Stimulated activated CD4-positive, alpha-beta T cell treated with anti-CD3 and anti-CD28 coated beads, Interleukin-2, amount 100 ng/mL, for 24 hours (primary cell): Measurements from ENCODE around the gene PDE2A.

ENCODE experiments used
- DNase-seq, 2 donors: peaks; one replicate each; pipeline ENCODE4 v3.0.0-alpha.2; 2020

The PDE2A gene

DNA sequence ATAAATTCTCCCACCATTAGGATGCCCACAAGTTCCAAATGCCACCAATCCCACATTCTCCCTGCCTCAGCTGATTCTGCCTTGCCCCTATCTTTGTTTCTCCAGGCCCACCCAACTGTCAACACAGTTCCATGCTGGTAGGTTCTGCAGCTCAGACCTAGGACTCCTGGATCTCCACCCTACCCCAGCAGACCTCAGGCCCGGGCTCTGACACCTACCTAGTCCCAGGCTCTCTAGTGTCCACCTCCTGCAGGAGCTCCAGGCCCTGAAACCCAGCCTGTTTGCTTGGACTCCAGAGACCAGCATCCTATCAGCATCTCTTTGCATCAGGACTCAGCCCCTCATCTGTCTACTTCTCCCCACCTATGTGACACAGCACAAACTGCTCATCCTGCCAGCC lies 86.5 kb downstream of the PDE2A start:
- DNase-seq = no peak

DNA sequence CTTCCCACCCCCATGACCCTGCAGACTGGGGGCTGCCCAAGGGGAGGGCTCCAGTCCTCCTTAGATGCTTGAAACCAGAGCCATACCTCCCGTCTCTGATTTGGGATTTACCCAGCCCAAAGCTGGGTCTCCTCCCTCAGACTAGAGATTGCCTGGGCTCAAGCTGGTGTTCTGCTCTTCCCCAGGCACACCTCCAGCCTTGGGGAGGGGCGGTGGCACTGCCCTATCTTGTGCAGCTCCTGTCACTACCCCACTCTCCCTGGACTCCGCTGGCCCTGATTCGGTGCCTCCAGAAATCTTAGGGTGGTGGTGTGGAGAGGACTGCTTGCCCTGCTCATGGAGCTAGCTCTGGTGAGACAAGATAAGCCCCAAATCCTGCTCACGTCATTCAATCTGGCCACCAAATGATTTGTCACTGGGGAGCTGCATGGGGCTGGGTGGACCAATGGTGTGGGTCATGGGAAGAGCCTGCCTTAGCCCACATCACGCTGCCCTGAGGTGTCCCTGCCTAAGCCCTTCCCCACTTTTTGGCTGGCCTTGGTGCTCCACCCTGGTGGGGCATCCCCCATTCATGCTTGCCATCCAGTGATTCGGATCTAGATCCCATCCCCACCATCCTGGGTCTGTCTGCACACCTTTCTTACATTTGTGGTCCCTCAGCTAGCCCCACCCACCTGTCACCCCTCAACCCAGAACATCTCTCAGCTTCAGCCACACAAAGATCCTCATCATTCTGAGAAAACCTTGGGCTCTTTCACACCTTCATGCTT lies 87.7 kb downstream of the PDE2A start:
- no peak for DNase-seq

DNA sequence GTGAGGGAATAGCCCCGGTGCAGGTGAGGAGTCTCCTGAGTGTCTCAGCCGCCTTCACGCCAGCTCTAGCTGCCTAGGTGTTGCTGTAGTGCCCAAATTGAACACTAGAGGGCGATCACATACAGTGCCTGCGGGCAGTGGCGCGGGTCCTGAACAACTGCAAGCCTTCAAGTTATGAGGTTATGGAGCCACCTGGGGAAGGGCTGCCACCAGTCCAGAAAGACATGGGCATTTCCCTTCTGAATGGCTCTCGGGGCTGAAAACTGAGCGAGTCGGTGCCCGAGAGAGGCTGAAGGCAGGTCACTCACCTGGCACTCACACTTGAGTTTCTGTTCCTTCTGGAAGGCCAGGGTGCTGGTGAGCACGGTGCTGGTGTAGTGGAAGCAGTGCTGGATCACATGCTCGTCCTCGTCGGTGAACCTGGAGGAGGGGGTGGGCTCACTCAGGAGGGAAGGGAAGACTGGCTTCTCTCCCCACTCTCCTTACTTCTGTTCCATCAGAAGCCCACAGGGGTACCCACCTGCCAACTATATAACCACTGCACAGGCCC lies 88.4 kb downstream of the PDE2A start:
- peak; percentile 61 to 66 for DNase-seq

DNA sequence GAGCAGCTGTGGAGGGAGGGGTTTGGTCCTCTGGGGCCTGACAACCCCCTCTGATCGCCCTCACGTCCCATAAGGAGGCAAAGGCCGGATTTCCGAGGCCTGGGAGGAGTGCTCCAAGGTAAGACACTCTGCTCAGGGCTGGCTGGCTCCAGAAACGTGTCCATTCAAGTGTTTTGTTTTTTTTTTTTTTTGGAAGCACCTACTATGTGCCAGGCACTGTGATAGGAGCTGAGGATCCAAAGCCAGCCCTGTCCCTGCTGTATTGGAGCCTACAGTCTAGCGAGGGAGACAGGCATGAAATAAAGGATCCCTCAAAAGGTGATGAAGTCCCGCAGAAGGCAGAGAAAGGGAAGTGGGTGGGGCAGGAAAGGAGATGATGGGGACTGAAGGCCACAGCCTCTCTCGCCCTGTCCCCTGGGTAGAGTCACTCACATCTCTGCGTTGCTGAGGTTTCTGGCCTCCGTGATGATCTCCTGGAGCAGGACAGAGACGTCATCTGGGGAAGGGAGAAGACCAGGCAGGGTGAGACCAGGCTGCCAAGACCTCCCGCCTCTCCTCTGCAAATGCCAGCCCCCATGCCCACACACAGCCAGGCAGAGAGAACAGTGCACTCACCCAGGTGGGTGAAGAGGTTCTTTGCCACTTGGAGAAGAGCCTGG lies 89.2 kb downstream of the PDE2A start:
- DNase-seq = no peak

DNA sequence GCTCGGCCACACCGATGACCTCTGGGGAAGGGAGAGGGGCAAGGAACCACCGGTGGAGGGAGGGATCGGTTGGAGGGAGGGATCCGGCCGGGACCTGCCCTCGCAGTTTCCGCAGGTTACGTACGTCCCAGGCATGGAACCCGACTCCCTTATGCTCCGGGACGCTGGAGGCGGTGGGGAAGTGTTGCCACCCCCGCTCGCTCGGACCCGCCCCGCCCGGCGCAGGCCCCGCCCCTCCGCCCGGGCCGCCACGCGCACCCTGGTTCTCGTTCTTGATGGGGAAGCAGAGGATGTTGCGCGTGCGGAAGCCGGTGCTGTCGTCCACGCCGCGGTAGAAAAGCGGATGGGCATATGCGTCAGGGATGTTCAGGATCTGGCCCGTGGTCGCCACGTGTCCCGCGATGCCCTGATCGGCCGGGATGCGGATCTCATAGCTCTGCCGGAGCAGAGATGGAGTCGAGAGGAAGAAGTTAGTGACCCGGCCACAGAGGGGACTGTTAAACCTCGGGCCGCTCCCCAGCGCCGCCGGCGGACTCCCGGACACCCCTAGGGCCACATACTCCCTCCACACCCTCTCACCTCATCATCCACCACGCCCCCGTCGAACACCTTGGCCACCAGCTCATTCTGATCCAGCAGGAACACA lies 89.8 kb downstream of the PDE2A start:
- DNase-seq = peak; percentile 58 to 70

DNA sequence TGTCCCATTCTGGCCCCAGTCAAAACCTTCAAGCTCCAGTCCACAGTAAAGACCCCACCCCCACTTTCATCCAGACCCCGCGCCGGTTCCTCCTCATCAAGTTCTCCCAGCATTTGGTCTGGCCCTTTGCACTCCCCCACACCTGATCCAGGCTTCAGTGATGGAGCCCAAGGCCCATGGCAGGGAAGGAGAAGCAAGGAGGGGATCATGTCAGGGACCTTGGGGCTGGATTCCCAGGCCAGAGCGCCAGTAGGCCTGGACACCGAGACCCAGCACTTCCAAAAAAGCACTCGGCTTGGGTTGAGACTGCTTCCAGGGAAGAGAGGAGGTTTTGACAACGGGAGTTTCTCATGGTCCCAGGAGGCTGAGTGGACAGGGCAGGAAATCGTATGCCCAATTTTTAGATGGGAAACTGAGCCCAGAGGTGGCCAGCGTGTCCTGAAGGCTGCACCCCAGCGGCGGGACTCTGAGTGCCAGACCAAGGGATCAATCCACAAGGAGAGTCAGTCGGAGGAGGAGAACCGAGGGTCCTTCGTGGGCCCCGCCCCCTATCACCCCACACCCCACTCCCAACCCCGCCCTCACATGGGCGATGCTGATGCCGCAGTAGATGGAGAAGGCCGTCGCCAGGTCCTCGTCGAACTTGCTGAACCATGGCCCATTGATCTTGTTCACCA lies 90.5 kb downstream of the PDE2A start:
- DNase-seq = no peak

DNA sequence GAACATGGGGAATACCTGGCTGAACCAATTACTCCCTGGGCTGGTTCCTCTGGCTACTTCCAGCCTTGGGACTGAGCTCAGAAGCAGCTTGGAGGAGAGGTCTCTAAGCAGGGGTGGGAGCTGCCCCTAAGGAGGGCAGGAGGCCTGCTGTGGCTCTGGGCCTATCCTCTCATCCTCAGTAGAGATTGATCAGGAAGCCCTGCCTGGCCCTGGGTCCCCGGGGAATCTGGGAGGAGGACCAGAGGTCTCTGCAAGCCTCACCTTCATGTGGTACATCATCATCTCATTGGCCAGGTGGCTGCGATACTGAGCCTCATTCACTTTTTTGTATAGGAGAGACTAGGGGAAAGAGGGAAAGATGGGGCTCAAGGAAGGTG lies 91.1 kb downstream of the PDE2A start:
- no peak for DNase-seq

DNA sequence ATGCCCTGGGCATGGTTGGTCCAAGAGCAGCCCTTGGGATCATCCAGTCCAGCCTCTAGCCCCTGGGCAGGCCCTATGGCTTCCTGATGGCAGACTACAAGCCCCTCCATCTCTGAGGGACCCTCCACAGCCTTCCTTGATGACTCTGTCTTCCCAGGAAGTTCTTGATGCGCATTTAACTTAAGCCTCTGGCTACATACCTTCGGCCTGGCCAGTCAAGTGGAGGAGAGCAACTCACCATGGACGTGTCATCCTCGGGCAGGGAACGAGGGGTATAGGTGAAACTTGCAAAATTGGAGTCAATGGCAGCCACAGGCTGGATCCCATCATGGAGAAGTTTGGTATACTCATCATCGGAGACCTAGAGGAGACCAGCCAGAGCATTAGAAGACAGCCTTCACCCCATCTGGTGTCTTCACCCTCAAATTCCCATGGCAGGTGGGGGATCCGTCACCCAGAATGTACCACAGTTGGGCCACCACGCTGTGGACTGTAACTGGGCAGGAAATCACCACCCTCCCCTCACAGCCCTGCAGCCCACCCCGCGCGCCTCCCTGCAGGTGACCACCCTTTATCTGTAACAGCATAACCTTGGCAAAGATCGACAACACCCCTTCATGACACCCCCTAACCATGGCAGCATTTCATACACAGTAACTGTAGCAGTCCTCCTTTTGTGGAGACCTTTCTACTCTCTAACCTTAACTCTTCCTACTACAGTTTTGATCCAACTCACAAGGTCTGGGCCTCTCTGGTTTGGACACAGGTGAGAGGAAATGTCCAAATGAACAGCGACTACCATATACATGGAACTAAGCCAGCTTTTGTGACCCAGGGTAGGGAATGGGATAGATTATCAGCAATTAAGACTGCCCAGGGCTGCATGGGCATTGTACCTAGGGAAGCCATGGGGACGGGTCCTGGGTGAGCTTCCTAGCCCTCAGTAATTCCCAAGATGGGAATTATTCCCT lies 91.7 kb downstream of the PDE2A start:
- no peak for DNase-seq

DNA sequence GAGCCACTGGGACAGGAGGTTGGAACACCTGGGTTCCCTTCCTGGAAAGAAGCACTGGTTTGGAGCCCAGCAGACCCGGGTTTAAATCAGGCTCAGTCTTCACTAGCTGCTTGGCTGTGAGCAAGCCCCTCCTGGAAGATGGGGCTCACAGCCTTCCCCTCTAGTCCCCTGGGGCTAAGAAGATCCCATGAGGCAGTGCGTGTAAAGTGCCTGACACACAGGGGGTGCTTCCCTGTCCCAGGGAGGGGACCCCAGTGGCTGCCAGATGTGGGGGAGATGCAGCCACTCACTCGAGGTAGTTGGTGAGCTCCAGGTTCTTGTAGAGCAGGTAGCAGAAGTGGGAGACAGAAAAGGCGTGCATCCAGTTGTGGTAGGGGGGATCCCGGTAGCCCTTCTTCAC lies 93.2 kb downstream of the PDE2A start:
- DNase-seq = no peak

DNA sequence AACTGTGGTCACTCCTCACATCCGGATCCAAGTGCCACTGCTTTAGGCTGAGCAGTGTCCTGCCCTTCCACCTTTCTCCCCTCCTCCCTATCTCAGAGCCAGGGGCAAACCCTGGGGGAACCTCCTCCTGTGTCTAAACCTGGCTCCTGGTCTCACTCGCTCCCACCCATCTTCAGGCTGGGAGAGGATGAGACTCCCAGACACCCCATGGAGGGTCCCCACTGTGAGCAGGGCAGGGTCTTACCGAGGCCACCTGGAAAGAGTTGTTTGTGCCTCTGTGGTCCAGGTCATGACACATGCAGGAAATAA lies 93.6 kb downstream of the PDE2A start:
- no peak for DNase-seq

DNA sequence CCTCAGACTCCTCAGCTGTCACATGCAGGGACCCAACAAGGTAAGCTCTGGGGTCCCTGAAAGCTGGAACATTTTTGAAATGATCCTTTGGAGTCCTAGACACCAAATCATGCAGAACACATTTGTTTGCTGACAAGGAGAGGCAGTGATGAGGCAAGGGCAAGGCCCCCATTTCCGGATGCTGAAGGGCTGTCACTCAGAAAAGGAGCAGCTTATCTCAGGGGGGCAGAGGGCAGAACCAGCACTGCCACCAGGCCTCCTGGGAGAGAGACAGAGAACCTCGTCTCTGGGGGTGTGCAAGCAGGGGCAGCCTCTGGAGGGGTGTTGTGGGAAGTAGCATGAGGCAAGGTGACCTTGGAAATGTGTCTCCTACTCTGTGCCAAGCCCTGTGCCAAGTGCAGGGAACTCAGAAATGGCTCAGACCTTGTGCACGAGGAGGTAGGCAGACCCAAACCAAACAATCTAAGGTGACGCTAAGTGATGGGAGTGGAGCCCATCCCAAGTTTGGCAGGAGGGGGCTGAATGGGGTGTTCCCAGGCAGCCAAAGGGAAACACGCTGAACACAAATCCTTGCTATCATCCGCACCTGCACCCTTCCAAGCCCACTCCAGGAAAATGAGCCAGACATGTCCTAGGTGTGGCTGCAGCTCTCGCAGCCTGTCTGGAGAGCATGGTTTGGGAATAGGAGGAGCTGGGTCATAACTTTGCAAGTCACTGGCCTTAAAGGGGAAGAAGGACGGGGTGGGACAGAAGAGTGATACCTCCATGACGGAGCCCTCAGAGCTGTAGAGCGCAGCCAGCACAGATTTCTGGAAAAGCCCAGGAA lies 94.2 kb downstream of the PDE2A start:
- DNase-seq = no peak

DNA sequence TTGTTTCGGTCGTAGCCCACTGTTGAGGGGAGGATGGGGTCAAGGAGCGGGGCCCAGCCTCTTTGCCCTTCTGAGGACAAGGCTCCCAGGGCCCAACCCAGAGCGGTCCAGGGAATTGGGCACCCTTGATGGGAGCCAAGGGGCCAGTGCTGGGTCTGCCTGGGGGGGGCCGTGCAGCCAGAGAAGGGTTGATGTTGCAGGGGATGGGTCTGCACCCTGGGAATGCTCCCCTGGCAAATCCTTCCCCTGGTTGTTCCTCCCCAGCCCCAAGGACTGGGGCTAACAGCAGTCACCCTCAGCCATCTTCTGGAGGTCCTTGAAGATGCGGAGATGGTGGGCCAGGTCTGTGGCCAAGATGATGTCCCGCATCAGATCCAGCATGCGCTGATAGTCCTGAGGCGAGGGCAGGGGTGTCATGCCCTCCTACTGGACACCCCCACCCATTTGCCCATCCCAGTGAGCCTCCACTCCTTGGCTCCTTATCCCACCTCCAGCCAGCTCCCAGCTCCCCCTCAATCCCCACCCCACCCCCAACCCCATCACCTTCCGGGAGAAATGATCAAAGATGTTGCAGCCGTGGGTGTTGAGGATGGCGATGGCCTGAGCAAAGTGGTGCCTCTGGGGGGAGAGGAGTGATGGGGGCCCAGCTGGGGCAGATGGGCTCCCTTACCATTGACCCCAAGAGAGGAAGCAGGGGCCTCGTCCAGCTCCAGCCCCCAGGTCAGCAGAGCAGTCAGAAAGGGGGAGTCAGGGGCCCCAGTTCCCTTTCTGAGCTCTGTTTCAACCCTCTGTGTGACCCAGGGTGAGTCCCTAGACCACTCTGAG lies 95.0 kb downstream of the PDE2A start:
- DNase-seq = no peak

DNA sequence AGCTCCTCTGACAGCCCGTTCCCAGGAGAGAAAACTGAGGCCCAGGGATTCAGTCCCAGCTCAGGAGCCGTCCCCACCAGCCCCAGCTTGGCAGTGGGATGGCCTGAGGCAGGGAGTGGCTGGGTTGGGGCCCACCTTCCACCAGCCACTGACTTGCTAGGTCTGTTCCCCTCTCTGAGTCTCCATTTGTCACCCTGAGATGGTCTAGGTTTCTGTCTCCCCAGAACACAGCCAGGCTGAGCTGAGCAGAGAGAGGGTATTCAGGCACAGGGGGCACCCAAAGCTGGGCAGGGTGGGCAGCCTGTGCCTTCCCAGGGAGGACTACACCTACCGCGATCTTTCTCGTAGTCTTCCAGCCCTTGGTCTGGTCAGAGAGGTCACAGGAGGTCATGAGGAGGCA lies 95.7 kb downstream of the PDE2A start:
- no peak for DNase-seq

DNA sequence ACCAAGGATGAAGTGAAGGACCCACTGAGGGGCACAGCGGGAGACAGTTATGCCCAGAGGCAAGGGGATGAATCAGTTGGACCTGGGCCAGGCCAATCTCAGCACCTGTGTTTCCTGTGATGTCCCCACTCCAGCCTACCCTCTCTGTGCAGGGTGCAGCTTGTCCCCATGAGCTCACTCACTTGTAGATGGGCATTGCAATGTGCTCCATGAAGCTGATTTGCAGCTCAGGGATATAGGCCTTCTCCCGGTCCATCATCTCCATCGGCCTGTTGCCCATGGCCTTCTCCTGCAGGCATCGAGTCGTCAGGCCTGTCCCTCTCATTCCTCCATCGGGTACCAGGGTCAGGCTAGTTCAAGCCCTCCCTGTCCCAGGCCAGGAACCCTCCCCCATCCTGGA lies 96.2 kb downstream of the PDE2A start:
- no peak for DNase-seq

DNA sequence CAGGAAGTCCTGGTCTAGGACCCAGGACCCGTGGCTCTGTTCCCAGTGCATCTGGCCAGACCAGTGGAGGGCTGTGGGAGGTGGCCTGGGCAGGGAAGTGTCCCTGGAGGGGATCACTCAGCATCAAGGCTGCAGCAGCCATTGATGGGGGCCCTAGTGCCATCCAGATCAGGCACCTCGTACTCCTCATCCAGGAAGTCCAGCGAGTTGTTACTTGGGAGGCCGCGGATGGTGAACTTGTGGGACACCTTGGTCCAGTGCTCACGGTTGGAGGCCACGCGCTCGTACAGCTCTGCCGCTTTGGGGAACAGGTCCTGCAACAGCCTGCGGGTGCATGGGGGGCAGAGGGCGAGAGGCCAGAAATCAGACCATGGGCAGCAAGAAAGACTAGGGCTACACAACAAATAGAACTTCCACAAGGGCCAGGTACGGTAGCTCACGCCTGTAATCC lies 96.9 kb downstream of the PDE2A start:
- no peak for DNase-seq

DNA sequence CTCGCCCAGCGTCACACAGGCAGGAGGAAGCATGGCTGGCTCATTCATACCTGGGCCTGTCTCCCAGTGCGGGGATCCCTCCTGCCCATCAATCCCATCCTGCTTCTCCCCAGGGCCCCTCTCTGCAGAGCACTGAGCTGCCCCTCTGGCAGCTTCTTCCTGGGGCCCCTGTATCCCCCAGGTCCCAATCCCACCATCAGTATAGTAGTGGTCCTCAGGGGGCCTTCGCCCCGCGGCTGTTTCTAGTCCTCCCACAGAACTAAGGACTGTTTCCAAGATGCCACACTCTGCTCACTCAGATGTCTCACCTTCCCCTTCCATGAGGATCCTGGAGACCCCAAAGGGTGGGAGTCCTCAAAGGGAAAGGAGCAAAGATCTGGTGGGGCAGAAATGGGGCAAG lies 97.6 kb downstream of the PDE2A start:
- DNase-seq = no peak

DNA sequence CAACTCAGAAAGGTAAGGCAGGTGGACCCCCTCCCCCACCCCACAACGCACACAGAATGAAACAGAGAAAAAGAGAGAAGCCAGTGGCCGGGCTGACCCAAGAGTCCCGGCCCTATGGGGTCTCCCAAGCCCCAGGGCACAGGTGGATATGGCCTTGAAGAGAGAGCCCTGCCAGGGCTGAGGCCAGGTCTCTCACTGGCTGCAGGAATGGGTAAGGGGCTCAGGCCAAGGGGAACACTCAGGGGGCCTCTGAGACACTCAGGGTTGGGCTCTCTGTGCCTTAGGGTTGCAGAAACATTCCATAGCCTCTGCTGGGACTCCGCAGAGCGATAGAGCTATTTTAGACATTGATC lies 98.0 kb downstream of the PDE2A start:
- DNase-seq = no peak

DNA sequence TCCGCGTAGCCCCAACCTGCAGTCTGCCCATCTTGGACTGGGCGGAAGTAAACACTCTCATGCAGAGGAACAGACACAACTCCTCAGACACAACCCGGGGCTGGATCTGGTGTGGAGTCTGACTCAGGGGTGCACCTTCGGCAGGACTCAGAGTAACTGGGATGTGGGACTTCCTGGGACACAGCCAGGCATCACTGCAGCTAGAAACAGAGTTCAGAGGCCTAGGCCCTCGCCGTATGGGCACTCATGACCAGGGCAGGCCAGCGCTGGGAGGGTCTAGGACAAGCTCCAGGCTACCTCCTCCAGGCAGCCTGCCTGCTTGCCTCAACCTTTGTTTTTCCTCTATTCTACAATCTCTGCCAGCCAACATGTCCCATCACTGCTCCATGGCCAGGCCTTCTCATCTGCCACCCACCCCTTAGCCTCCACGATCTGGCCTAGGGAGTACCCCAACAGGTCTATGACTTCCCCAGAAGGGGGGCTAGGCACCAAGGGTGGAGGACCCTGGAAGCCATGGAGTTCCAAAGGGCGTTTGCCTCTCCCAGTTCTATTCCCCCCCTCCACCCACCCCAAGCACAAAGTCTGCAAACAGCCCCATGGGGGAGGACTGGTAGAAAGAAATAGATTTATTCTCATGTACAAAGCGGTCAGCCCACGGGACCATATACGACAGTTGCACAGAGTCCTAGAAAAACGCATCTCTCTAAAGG lies 98.5 kb downstream of the PDE2A start:
- DNase-seq = no peak

DNA sequence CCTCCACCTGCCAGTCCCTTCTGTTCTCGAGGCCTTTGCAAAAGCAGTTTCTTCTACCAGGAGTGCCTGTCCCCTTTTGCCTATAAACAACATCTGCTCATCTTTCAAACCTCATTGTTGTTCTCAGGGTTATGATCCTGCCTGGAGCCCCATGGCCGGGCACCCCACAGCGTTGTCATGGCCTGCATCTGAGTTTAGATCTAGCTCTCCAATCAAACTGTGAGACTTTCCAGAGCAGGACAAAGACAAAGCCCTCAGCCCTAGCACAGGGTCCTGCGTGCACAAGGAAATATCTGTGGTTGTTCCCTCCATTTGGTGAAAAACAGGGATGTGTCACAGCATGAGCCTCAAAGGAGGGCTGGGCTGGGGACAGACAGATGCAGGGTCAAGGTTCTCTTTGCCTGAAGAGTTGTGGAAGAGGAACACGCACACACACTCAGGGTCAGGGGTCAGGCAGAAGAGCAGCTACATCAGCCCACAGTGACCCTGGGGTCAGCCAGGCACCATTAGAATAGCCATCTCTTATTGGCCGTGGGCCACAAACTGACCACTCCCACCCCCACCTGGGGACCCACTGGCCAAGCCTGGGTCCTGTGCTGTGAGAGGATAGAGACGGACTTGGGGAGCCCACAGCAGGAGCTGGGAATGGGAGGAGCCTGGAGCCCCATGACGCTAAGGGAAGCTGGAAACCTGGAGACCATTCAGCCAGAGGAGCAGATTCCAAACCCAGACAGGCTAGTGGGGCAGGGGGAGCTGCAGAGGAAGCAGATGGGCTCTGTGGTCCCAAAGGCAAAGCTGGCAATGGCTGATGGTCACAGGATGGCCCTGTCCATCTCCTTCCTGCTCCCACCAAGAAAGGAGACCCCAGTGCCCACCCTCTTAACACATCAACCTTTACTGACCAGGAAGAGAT lies 99.4 kb downstream of the PDE2A start:
- DNase-seq = no peak
